ENCODE results near the gene SYNM. TPM values are rescaled to one million over a fixed set of nuclear protein-coding genes. Genes with fewer than 3 reads are reported as not detected.

The SYNM gene
- total and polyA plus RNA-seq, 7 experiments from 2014 or later: 0.17 to 6.0 (median 1.6) TPM

DNA sequence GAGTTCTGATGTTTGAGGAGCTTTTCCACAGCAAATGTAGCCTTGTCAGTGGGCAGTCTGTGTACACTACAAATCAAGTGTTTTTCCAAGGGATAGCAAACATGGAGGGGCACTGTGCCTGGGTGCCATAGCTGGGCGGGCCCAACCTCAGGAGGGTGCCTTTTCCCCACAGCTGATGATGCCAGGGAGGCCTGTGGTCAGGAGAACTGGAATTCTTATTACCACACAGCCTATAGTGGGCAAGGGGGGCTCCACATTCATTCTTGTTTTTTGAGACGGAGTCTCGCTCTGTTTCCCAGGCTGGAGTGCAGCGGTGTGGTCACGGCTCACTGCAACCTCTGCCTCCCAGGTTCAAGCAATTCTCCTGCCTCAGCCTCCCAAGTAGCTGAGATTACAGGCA, 41.8 kb downstream of the SYNM start:
- no peak overlapping the region for H3K27ac Mint-ChIP-seq
- no peak overlapping the region for H3K27ac ChIP-seq (ENCODE audit: low read depth, low read length)
- ATAC-seq (no peak), DNase-seq (no peak)
- no peak overlapping the region for H3K4me3 Mint-ChIP-seq
- no peak overlapping the region for H3K4me3 ChIP-seq (ENCODE audit: low read length)
- H3K9me3 ChIP-seq (ENCODE audit: control insufficient read depth in 2 of 3, low read length in 3 of 3): no peaks in the 10 kb centered on the region
- H3K4me1 ChIP-seq (ENCODE audit: control insufficient read depth in 2 of 2, insufficient read depth in 2 of 2, low read length in 2 of 2): no peaks in the 10 kb centered on the region
- no peaks in the 10 kb centered on the region for H3K36me3 ChIP-seq (ENCODE audit: control insufficient read depth in 2 of 3, insufficient read depth in 3 of 3, low read length in 3 of 3)
- H3K27me3 ChIP-seq (ENCODE audit: control insufficient read depth in 2 of 2, insufficient read depth in 2 of 2, low read length in 2 of 2): no peaks in the 10 kb centered on the region
- peaks cover 0 to 15% (median 0%) of the 10 kb centered on the region in 5 donors for H3K27me3 Mint-ChIP-seq
- ChIA-PET CTCF (no interaction called here), POLR2A (no interaction called here)
- no peaks in the 10 kb centered on the region for H3K4me1 Mint-ChIP-seq
- no peaks in the 10 kb centered on the region for H3K36me3 Mint-ChIP-seq
- H3K9me3 Mint-ChIP-seq: no peaks in the 10 kb centered on the region
- intact Hi-C loops (cut with micrococcal nuclease): no loop called here

DNA sequence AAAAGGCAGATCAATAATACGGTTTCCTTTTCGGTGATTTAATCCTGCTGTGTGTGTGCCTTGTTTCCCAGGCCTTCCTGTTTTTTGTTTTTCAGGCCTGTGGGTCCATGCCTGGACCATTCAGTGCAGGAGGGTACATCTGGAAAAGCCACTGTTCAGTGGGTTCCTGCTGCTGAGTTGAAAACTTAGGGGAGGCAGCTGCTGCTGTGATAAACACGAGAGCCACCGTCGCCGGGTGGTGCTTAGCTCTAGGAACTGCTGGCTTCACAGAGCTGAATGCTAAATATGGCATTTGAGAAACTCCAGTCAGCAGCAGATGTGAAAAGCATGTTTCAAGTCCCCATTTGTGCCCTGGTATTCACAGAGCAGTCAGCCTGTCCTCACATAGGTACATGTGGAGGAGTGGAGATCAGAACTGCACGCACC, 44.0 kb downstream of the SYNM start:
- Mint-ChIP-seq H3K36me3 (no peaks in the 10 kb centered on the region), H3K4me3 (no peak overlapping the region), H3K27ac (no peak overlapping the region), H3K4me1 (no peaks in the 10 kb centered on the region), H3K9me3 (no peaks in the 10 kb centered on the region), H3K27me3 (peaks cover 0 to 15% (median 0%) of the 10 kb centered on the region in 5 donors)
- no peak for ATAC-seq
- no peaks in the 10 kb centered on the region for H3K36me3 ChIP-seq (ENCODE audit: control insufficient read depth in 2 of 3, insufficient read depth in 3 of 3, low read length in 3 of 3)
- POLR2A ChIA-PET: no interaction called here
- intact Hi-C loops (cut with micrococcal nuclease): no loop called here
- no peaks in the 10 kb centered on the region for H3K4me1 ChIP-seq (ENCODE audit: control insufficient read depth in 2 of 2, insufficient read depth in 2 of 2, low read length in 2 of 2)
- no peak overlapping the region for H3K4me3 ChIP-seq (ENCODE audit: low read length)
- no peak overlapping the region for H3K27ac ChIP-seq (ENCODE audit: low read depth, low read length)
- CTCF ChIA-PET: no interaction called here
- peaks cover 0 to 3% of the 10 kb centered on the region in 2 donors for H3K27me3 ChIP-seq (ENCODE audit: control insufficient read depth in 2 of 2, insufficient read depth in 2 of 2, low read length in 2 of 2)
- H3K9me3 ChIP-seq (ENCODE audit: control insufficient read depth in 2 of 3, low read length in 3 of 3): no peaks in the 10 kb centered on the region
- DNase-seq: no peak

DNA sequence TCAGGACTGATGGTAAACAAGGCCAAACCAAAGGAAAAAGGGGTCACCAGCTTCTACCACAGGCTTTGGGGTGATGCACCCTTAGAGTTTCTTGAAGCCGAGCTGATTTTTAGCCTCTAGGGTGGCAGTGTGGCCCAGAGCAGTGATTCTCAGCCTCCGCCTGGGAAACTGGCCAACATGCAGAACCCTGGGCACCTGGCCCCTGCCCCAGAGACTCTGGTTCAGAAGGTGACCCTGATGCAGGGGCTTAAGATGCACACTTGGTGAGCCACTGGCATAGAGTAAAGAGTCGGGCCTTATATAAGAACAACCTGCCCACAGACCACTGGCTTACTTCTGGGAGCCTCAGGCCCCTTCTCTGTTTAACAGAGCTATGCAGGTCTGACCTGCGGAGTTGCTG, 44.5 kb downstream of the SYNM start:
- no peaks in the 10 kb centered on the region for H3K4me1 ChIP-seq (ENCODE audit: control insufficient read depth in 2 of 2, insufficient read depth in 2 of 2, low read length in 2 of 2)
- H3K4me1 Mint-ChIP-seq: no peaks in the 10 kb centered on the region
- peak overlapping the region in 1 of 9 donors; percentile 14 for H3K27ac Mint-ChIP-seq
- CTCF ChIA-PET: no interaction called here
- no peaks in the 10 kb centered on the region for H3K9me3 ChIP-seq (ENCODE audit: control insufficient read depth in 2 of 3, low read length in 3 of 3)
- no peak overlapping the region for H3K4me3 ChIP-seq (ENCODE audit: low read length)
- H3K27me3 Mint-ChIP-seq: peaks cover 0 to 15% (median 0%) of the 10 kb centered on the region in 5 donors
- POLR2A ChIA-PET: no interaction called here
- no peaks in the 10 kb centered on the region for H3K36me3 ChIP-seq (ENCODE audit: control insufficient read depth in 2 of 3, insufficient read depth in 3 of 3, low read length in 3 of 3)
- H3K27ac ChIP-seq (ENCODE audit: low read depth, low read length): no peak overlapping the region
- H3K27me3 ChIP-seq (ENCODE audit: control insufficient read depth in 2 of 2, insufficient read depth in 2 of 2, low read length in 2 of 2): peaks cover 0 to 3% of the 10 kb centered on the region in 2 donors
- no peaks in the 10 kb centered on the region for H3K9me3 Mint-ChIP-seq
- H3K4me3 Mint-ChIP-seq: no peak overlapping the region
- ATAC-seq (no peak), DNase-seq (no peak)
- intact Hi-C loops (cut with micrococcal nuclease): no loop called here
- no peaks in the 10 kb centered on the region for H3K36me3 Mint-ChIP-seq

DNA sequence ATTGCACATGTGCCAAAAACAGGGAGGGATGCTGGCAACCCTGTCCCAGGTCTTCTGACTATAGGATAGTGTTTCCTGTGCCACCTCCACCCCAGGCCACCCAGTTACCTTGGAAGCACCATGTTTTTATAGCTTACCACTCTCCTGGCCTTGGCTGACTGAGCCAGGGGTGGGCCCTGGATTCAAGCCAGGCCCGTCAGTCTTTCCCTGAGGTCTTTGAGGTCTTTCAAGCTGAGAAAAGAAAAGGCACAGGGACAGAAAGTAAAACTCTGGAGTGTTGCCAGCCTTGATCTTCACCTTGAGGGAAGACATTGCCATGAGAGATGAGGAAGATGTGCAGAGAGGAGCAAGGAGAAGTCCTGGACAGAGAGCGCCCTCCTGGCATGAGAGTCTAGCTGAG, 46.3 kb downstream of the SYNM start:
- H3K4me1 ChIP-seq (ENCODE audit: control insufficient read depth in 2 of 2, insufficient read depth in 2 of 2, low read length in 2 of 2): no peaks in the 10 kb centered on the region
- H3K27ac ChIP-seq (ENCODE audit: low read depth, low read length): no peak overlapping the region
- POLR2A ChIA-PET: no interaction called here
- Mint-ChIP-seq H3K36me3 (no peaks in the 10 kb centered on the region), H3K27ac (no peak overlapping the region), H3K9me3 (no peaks in the 10 kb centered on the region), H3K27me3 (peaks cover 0 to 10% (median 0%) of the 10 kb centered on the region in 5 donors), H3K4me1 (peaks cover 0 to 8% (median 0%) of the 10 kb centered on the region in 7 donors), H3K4me3 (no peak overlapping the region)
- DNase-seq (no peak), ATAC-seq (no peak)
- CTCF ChIA-PET: no interaction called here
- no peaks in the 10 kb centered on the region for H3K9me3 ChIP-seq (ENCODE audit: control insufficient read depth in 2 of 3, low read length in 3 of 3)
- intact Hi-C loops (cut with micrococcal nuclease): no loop called here
- no peak overlapping the region for H3K4me3 ChIP-seq (ENCODE audit: low read length)
- H3K36me3 ChIP-seq (ENCODE audit: control insufficient read depth in 2 of 3, insufficient read depth in 3 of 3, low read length in 3 of 3): no peaks in the 10 kb centered on the region
- H3K27me3 ChIP-seq (ENCODE audit: control insufficient read depth in 2 of 2, insufficient read depth in 2 of 2, low read length in 2 of 2): peaks cover 0 to 3% of the 10 kb centered on the region in 2 donors

DNA sequence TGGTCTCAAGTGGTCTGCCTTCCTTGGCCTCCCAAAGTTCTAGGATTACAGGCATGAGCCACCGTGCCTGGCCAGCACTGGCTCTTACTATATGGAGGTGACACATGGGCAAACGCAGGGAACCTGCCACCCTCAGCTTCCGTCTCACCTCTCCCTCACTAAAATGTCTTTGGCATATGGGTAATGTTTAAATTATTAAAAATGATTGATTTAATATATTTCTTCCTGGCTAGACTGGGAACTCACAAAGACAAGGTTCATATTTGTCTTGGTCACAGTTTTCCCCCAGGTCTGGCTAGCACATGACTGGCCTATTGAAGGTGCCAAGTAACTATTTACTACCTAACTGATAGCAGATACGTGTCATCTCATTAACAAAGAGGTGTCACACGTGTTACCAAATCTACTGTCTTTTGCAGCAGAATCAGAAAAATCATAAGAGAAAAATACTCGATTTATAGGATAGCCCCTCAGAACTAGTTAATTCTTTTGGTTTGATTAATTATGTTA, 48.2 kb downstream of the SYNM start:
- ChIA-PET POLR2A (no interaction called here), CTCF (no interaction called here)
- Mint-ChIP-seq H3K9me3 (no peaks in the 10 kb centered on the region), H3K27me3 (peaks cover 0 to 5% (median 0%) of the 10 kb centered on the region in 5 donors), H3K27ac (no peak overlapping the region), H3K4me3 (no peak overlapping the region), H3K4me1 (peaks cover 0 to 9% (median 0%) of the 10 kb centered on the region in 7 donors), H3K36me3 (no peaks in the 10 kb centered on the region)
- intact Hi-C loops (cut with micrococcal nuclease): no loop called here
- no peaks in the 10 kb centered on the region for H3K9me3 ChIP-seq (ENCODE audit: control insufficient read depth in 2 of 3, low read length in 3 of 3)
- H3K4me1 ChIP-seq (ENCODE audit: control insufficient read depth in 2 of 2, insufficient read depth in 2 of 2, low read length in 2 of 2): no peaks in the 10 kb centered on the region
- DNase-seq (no peak), ATAC-seq (no peak)
- H3K4me3 ChIP-seq (ENCODE audit: low read length): no peak overlapping the region
- H3K27ac ChIP-seq (ENCODE audit: low read depth, low read length): no peak overlapping the region
- peaks cover 0 to 3% of the 10 kb centered on the region in 2 donors for H3K27me3 ChIP-seq (ENCODE audit: control insufficient read depth in 2 of 2, insufficient read depth in 2 of 2, low read length in 2 of 2)
- no peaks in the 10 kb centered on the region for H3K36me3 ChIP-seq (ENCODE audit: control insufficient read depth in 2 of 3, insufficient read depth in 3 of 3, low read length in 3 of 3)

DNA sequence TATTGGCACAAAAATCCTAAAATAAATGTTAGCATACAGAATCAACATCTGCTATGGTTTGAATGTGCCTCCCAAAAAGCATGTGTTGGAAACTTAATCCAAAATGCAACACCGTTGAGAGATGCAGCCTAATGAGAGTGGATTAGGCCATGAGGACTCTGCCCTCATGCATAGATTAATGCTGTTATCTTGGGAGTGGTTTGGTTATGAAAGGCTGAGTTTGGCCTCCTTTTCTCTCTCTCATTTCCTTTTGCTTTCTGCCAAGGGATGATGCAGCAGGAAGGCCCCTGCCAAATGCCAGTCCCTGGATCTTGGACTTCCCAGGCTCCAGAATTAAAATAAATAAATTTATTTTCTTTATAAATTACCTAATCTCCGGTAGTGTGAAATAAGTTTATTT, 49.4 kb downstream of the SYNM start:
- POLR2A ChIA-PET: no interaction called here
- ATAC-seq: no peak

GRCh38 chr15:99155961-99156443, 51.1 kb downstream of the SYNM start:
- peaks cover 0 to 4% (median 0%) of the 10 kb centered on the region in 5 donors for H3K36me3 Mint-ChIP-seq
- H3K27me3 ChIP-seq (ENCODE audit: control insufficient read depth in 2 of 2, insufficient read depth in 2 of 2, low read length in 2 of 2): peaks cover 0 to 3% of the 10 kb centered on the region in 2 donors
- H3K36me3 ChIP-seq (ENCODE audit: control insufficient read depth in 2 of 3, insufficient read depth in 3 of 3, low read length in 3 of 3): no peaks in the 10 kb centered on the region
- no peaks in the 10 kb centered on the region for H3K4me1 ChIP-seq (ENCODE audit: control insufficient read depth in 2 of 2, insufficient read depth in 2 of 2, low read length in 2 of 2)
- POLR2A ChIA-PET: no interaction called here
- no peak overlapping the region for H3K4me3 Mint-ChIP-seq
- H3K4me1 Mint-ChIP-seq: peaks cover 0 to 9% (median 0%) of the 10 kb centered on the region in 7 donors
- H3K27ac Mint-ChIP-seq: no peak overlapping the region
- CTCF ChIA-PET: no interaction called here
- no peak overlapping the region for H3K27ac ChIP-seq (ENCODE audit: low read depth, low read length)
- no peak overlapping the region for H3K4me3 ChIP-seq (ENCODE audit: low read length)
- DNase-seq (no peak), ATAC-seq (no peak)
- peaks cover 0 to 2% (median 0%) of the 10 kb centered on the region in 5 donors for H3K27me3 Mint-ChIP-seq
- H3K9me3 ChIP-seq (ENCODE audit: control insufficient read depth in 2 of 3, low read length in 3 of 3): no peaks in the 10 kb centered on the region
- H3K9me3 Mint-ChIP-seq: no peaks in the 10 kb centered on the region
- intact Hi-C loops (cut with micrococcal nuclease): no loop called here

More for the DNA sequence above, 49.4 kb downstream of the SYNM start:
- Histone ChIP-seq H3K4me3 (ENCODE audit: low read length) (no peak overlapping the region), H3K36me3 (ENCODE audit: control insufficient read depth in 2 of 3, insufficient read depth in 3 of 3, low read length in 3 of 3) (no peaks in the 10 kb centered on the region), H3K27me3 (ENCODE audit: control insufficient read depth in 2 of 2, insufficient read depth in 2 of 2, low read length in 2 of 2) (peaks cover 0 to 3% of the 10 kb centered on the region in 2 donors), H3K27ac (ENCODE audit: low read depth, low read length) (no peak overlapping the region), H3K4me1 (ENCODE audit: control insufficient read depth in 2 of 2, insufficient read depth in 2 of 2, low read length in 2 of 2) (no peaks in the 10 kb centered on the region), H3K9me3 (ENCODE audit: control insufficient read depth in 2 of 3, low read length in 3 of 3) (no peaks in the 10 kb centered on the region)
- no peak overlapping the region for H3K27ac Mint-ChIP-seq
- H3K4me3 Mint-ChIP-seq: no peak overlapping the region
- H3K27me3 Mint-ChIP-seq: peaks cover 0 to 5% (median 0%) of the 10 kb centered on the region in 5 donors
- peaks cover 0 to 2% (median 0%) of the 10 kb centered on the region in 5 donors for H3K36me3 Mint-ChIP-seq
- peaks cover 0 to 9% (median 0%) of the 10 kb centered on the region in 7 donors for H3K4me1 Mint-ChIP-seq
- CTCF ChIA-PET: no interaction called here
- no peak for DNase-seq
- H3K9me3 Mint-ChIP-seq: no peaks in the 10 kb centered on the region
- intact Hi-C loops (cut with micrococcal nuclease): no loop called here

All from naive thymus-derived CD4-positive, alpha-beta T cell (primary cell).